H9 (cell line): ENCODE data around the gene MYB. TPM values are rescaled to one million over a fixed set of nuclear protein-coding genes. Genes with fewer than 3 reads are reported as not detected.

Experiments
- DNase-seq: peaks from one replicate; pipeline ENCODE4 v3.0.0-alpha.2; 2017
- H2AFZ ChIP-seq: one replicate; pipeline ENCODE4 v1.6.1; 2013; ENCODE audit warnings: mild to moderate bottlenecking, low read length, control low read depth, moderate library complexity
- H2AK5ac ChIP-seq: 2 replicates; pipeline ENCODE4 v1.6.1; 2013; ENCODE audit warnings: low read length, control low read depth, mixed read lengths; ENCODE audit not compliant: insufficient read length
- H2BK120ac ChIP-seq: one replicate; pipeline ENCODE4 v1.6.1; 2013; ENCODE audit warnings: low read depth, mild to moderate bottlenecking, low read length, control low read depth, inconsistent platforms; ENCODE audit not compliant: poor library complexity, severe bottlenecking
- H2BK12ac ChIP-seq: 2 replicates; pipeline ENCODE4 v1.6.1; 2013; ENCODE audit warnings: low read length, control low read depth, mixed read lengths, low read depth; ENCODE audit not compliant: insufficient read length
- H2BK15ac ChIP-seq: 2 replicates; pipeline ENCODE4 v1.6.1; 2013; ENCODE audit warnings: low read depth, low read length, control low read depth
- H2BK20ac ChIP-seq: one replicate; pipeline ENCODE4 v1.6.1; 2013; ENCODE audit warnings: low read depth, mild to moderate bottlenecking, low read length, control low read depth, inconsistent platforms; ENCODE audit not compliant: poor library complexity, severe bottlenecking
- H2BK5ac ChIP-seq: 2 replicates; pipeline ENCODE4 v1.6.1; 2013; ENCODE audit warnings: low read length, control low read depth, mixed read lengths; ENCODE audit not compliant: insufficient read length
- H3K14ac ChIP-seq: 2 replicates; pipeline ENCODE4 v1.6.1; 2013; ENCODE audit warnings: low read length, control low read depth; ENCODE audit not compliant: insufficient read depth
- H3K18ac ChIP-seq: 2 replicates; pipeline ENCODE4 v1.6.1; 2013; ENCODE audit warnings: low read depth, mild to moderate bottlenecking, mixed read lengths, low read length, control low read depth; ENCODE audit not compliant: insufficient read length
- H3K23ac ChIP-seq: 2 replicates; pipeline ENCODE4 v1.6.1; 2013; ENCODE audit warnings: low read length, control low read depth, mixed read lengths, low read depth; ENCODE audit not compliant: insufficient read length
- H3K23me2 ChIP-seq: 2 replicates; pipeline ENCODE4 v1.6.1; 2013; ENCODE audit warnings: low read depth, mild to moderate bottlenecking, mixed read lengths, low read length, control low read depth; ENCODE audit not compliant: insufficient read length, poor library complexity, severe bottlenecking
- H3K27ac ChIP-seq: 2 replicates; pipeline ENCODE4 v1.5.1; 2013; ENCODE audit warnings: low read length, control low read depth, mixed read lengths, low read depth; ENCODE audit not compliant: insufficient read length
- H3K27me3 ChIP-seq: 2 replicates; pipeline ENCODE4 v1.6.1; 2013; ENCODE audit warnings: low read length, control low read depth, inconsistent platforms; ENCODE audit not compliant: insufficient read depth
- H3K4ac ChIP-seq: 2 replicates; pipeline ENCODE4 v1.6.1; 2013; ENCODE audit warnings: low read depth, mild to moderate bottlenecking, control low read depth, inconsistent platforms, low read length, moderate library complexity
- H3K4me1 ChIP-seq: 2 replicates; pipeline ENCODE4 v1.6.1; 2013; ENCODE audit warnings: low read length, control low read depth, inconsistent platforms; ENCODE audit not compliant: insufficient read depth
- H3K4me2 ChIP-seq: 2 replicates; pipeline ENCODE4 v1.6.1; 2013; ENCODE audit warnings: low read length, control low read depth, mixed read lengths; ENCODE audit not compliant: insufficient read length, insufficient read depth
- H3K56ac ChIP-seq: 2 replicates; pipeline ENCODE4 v1.6.1; 2013; ENCODE audit warnings: low read depth, mild to moderate bottlenecking, mixed read lengths, low read length, control low read depth; ENCODE audit not compliant: insufficient read length
- H3K79me1 ChIP-seq: 2 replicates; pipeline ENCODE4 v1.6.1; 2013; ENCODE audit warnings: low read depth, mild to moderate bottlenecking, moderate library complexity, low read length, control low read depth, inconsistent platforms; ENCODE audit not compliant: insufficient read depth, poor library complexity, severe bottlenecking
- H3K79me2 ChIP-seq: 2 replicates; pipeline ENCODE4 v1.6.1; 2013; ENCODE audit warnings: low read length, control low read depth, inconsistent platforms; ENCODE audit not compliant: insufficient read depth
- H3K9ac ChIP-seq: 2 replicates; pipeline ENCODE4 v1.6.1; 2013; ENCODE audit warnings: low read length, control low read depth, mixed read lengths; ENCODE audit not compliant: insufficient read length; ENCODE audit errors: extremely low read depth
- H3K9me3 ChIP-seq: one replicate; pipeline ENCODE4 v1.6.1; 2013; ENCODE audit warnings: low read depth, low read length, inconsistent platforms; ENCODE audit not compliant: control insufficient read depth
- H3T11ph ChIP-seq: one replicate; pipeline ENCODE4 v1.6.1; 2013; ENCODE audit warnings: mild to moderate bottlenecking, low read length, control low read depth, inconsistent platforms
- H4K20me1 ChIP-seq: one replicate; pipeline ENCODE4 v1.6.1; 2013; ENCODE audit not compliant: control insufficient read depth, insufficient read length, insufficient read depth
- H4K5ac ChIP-seq: 2 replicates; pipeline ENCODE4 v1.6.1; 2013; ENCODE audit warnings: low read depth, mild to moderate bottlenecking, mixed read lengths, low read length, control low read depth; ENCODE audit not compliant: insufficient read length
- H4K8ac ChIP-seq: replicated peaks from 2 replicates; pipeline ENCODE4 v1.6.1; 2013; ENCODE audit warnings: low read length, control low read depth, mixed read lengths, low read depth; ENCODE audit not compliant: insufficient read length
- H4K91ac ChIP-seq: 2 replicates; pipeline ENCODE4 v1.6.1; 2013; ENCODE audit warnings: low read depth, mild to moderate bottlenecking, moderate library complexity, mixed read lengths, low read length, control low read depth; ENCODE audit not compliant: insufficient read length
- H3K27ac Mint-ChIP-seq, 3 experiments: 2 replicates in 2 of 3; 3 replicates in 1 of 3; pipeline ENCODE4 v1.8.0; 2020 to 2021; ENCODE audit warnings: mixed read lengths in 3 of 3, mild to moderate bottlenecking in 1 of 3, moderate library complexity in 1 of 3
- H3K27me3 Mint-ChIP-seq: 2 replicates; pipeline ENCODE4 v1.8.0; 2021; ENCODE audit warnings: low read depth, mild to moderate bottlenecking, moderate library complexity, mixed read lengths
- H3K36me3 Mint-ChIP-seq, 3 experiments: 2 replicates in 2 of 3; 3 replicates in 1 of 3; pipeline ENCODE4 v1.8.0; 2020 to 2021; ENCODE audit warnings: low read depth in 3 of 3, mixed read lengths in 3 of 3; ENCODE audit not compliant: insufficient read depth in 1 of 3
- H3K4me1 Mint-ChIP-seq, 2 experiments: 2 replicates each; pipeline ENCODE4 v1.8.0; 2020; ENCODE audit warnings: mixed read lengths in 2 of 2
- H3K4me3 Mint-ChIP-seq, 2 experiments: 2 replicates in 1 of 2; 3 replicates in 1 of 2; pipeline ENCODE4 v1.8.0; 2020 to 2021; ENCODE audit warnings: mild to moderate bottlenecking in 2 of 2, mixed read lengths in 2 of 2, moderate library complexity in 1 of 2
- H3K9me3 Mint-ChIP-seq, 2 experiments: 2 replicates in 1 of 2; 3 replicates in 1 of 2; pipeline ENCODE4 v1.8.0; 2020; ENCODE audit warnings: mild to moderate bottlenecking in 2 of 2, mixed read lengths in 2 of 2, moderate library complexity in 1 of 2
- WGBS: extraction: QIAGEN DNeasy Blood & Tissue Kit; methylation state at CpG from one replicate; pipeline ENCODE4 v1.1.7; 2013; ENCODE audit warnings: missing lambda C conversion rate, low lambda C conversion rate, mixed read lengths; ENCODE audit not compliant: insufficient read length; ENCODE audit errors: extremely low coverage; 5-methylcytosine and 5-hydroxymethylcytosine counted together
- total RNA-seq: library from RNA; stranded (reverse); gene quantifications from 2 replicates; pipeline ENCODE4 v1.2.1, GENCODE V29; 2021
- TF ChIP-seq, protein P1 (sequence below): fragments of 200-600 bp; sonication (generic); conservative IDR thresholded peaks from 3 replicates; pipeline ENCODE4 v1.8.0; 2021; ENCODE audit warnings: antibody characterized with exemption, mild to moderate bottlenecking

The MYB gene
- total RNA-seq, 1 experiment from 2014 or later = 5.8 TPM

DNA sequence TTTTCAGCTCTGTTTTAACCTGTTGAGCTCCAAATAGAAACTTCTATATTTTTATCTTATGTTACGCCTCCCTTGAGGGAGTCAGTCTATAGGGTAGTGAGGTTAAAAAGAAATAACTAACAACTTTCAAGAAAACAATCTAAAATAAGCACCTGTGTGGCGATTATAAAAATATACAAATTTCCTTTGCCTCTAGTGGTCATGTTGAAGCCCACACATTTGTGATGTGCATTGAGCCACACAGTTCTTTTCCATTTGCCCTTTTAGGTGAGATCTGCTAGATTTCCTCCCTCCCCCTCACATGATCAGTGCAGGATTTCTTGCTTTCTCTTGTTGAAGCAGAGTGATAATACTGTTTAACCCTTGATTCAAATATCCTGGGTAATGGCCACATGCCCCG lies 84.2 kb downstream of the MYB start:
- Mint-ChIP-seq H3K4me3 (no peak overlapping the region; a peak in 1 of 5 replicates), H3K36me3 (peaks cover 0 to 10% (median 0%) of the 10 kb centered on the region in 3 experiments; a peak in 2 of 7 replicates), H3K27ac (no peak overlapping the region), H3K9me3 (no peaks in the 10 kb centered on the region), H3K4me1 (peaks cover 29 to 34% of the 10 kb centered on the region in 2 experiments), H3K27me3 (peaks cover 2% of the 10 kb centered on the region)
- H3K9me3 ChIP-seq = no peaks in the 10 kb centered on the region
- H2AK5ac ChIP-seq = no peak overlapping the region
- H3T11ph ChIP-seq = no peak overlapping the region
- no peak overlapping the region for H4K5ac ChIP-seq
- no peak overlapping the region for H3K14ac ChIP-seq
- H3K23ac ChIP-seq = no peak overlapping the region
- TF ChIP-seq, protein P1, sequence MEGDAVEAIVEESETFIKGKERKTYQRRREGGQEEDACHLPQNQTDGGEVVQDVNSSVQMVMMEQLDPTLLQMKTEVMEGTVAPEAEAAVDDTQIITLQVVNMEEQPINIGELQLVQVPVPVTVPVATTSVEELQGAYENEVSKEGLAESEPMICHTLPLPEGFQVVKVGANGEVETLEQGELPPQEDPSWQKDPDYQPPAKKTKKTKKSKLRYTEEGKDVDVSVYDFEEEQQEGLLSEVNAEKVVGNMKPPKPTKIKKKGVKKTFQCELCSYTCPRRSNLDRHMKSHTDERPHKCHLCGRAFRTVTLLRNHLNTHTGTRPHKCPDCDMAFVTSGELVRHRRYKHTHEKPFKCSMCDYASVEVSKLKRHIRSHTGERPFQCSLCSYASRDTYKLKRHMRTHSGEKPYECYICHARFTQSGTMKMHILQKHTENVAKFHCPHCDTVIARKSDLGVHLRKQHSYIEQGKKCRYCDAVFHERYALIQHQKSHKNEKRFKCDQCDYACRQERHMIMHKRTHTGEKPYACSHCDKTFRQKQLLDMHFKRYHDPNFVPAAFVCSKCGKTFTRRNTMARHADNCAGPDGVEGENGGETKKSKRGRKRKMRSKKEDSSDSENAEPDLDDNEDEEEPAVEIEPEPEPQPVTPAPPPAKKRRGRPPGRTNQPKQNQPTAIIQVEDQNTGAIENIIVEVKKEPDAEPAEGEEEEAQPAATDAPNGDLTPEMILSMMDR = peak; percentile 20; the same call in 1 of the 3 replicates
- H3K27ac ChIP-seq = no peak overlapping the region
- H3K4me2 ChIP-seq = no peak overlapping the region
- H2BK12ac ChIP-seq = no peak overlapping the region
- H4K8ac ChIP-seq = no peak overlapping the region
- no peak overlapping the region for H3K9ac ChIP-seq
- H2BK120ac ChIP-seq = no peak overlapping the region
- H3K18ac ChIP-seq = no peak overlapping the region
- no peak overlapping the region for H3K4ac ChIP-seq
- no peaks in the 10 kb centered on the region for H3K27me3 ChIP-seq
- H3K23me2 ChIP-seq = no peaks in the 10 kb centered on the region
- H4K91ac ChIP-seq = no peak overlapping the region
- no peak overlapping the region for H2AFZ ChIP-seq
- no peaks in the 10 kb centered on the region for H4K20me1 ChIP-seq
- no peaks in the 10 kb centered on the region for H3K79me1 ChIP-seq
- H3K4me1 ChIP-seq = peaks cover 3% of the 10 kb centered on the region; the same call in 1 of the 2 replicates
- no CpG with 5 or more reads among the region's 3 CpGs for WGBS
- no peak overlapping the region for H2BK5ac ChIP-seq
- DNase-seq = no peak
- no peak overlapping the region for H3K56ac ChIP-seq
- no peak overlapping the region for H2BK15ac ChIP-seq
- H2BK20ac ChIP-seq = no peak overlapping the region
- no peaks in the 10 kb centered on the region for H3K79me2 ChIP-seq
